Testis (tissue), 2 donors: ENCODE results near the gene FIZ1.

Experiments used
- POLR2A ChIP-seq: fragments of 450-650 bp; IDR thresholded peaks from one replicate; pipeline ENCODE4 v1.6.1; 2017; ENCODE audit warnings: antibody characterized with exemption, mild to moderate bottlenecking, moderate library complexity
- TF ChIP-seq, protein P1 (sequence below), 3 experiments: fragments of 450-650 bp in 2 of 3; fragments of 200-600 bp in 1 of 3; sonication (generic) in 1 of 3; IDR thresholded peaks; one replicate each; pipeline ENCODE4 v1.5.1; 2016 to 2019; ENCODE audit warnings: antibody characterized with exemption in 3 of 3, mild to moderate bottlenecking in 2 of 3, moderate library complexity in 1 of 3

DNA sequence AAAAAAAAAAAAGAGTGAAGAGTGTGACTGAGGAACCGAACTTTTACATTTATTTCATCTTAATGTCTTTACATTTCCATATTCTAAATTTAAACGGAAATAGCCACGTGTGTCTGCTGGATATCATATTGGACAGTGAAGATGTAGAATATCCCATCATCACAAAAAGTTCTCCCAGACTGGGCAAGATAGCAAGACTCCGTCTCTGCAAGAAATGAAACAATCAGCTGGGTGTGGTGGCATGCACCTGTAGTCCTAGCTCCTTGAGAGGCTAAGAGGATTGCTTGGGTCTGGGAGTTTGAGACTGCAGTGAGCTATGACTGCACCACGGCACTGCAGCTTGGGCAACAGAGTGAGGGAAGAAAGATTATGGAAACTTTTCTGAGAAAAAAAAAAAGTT lies 22.6 kb downstream of the FIZ1 start:
- TF ChIP-seq, protein P1, sequence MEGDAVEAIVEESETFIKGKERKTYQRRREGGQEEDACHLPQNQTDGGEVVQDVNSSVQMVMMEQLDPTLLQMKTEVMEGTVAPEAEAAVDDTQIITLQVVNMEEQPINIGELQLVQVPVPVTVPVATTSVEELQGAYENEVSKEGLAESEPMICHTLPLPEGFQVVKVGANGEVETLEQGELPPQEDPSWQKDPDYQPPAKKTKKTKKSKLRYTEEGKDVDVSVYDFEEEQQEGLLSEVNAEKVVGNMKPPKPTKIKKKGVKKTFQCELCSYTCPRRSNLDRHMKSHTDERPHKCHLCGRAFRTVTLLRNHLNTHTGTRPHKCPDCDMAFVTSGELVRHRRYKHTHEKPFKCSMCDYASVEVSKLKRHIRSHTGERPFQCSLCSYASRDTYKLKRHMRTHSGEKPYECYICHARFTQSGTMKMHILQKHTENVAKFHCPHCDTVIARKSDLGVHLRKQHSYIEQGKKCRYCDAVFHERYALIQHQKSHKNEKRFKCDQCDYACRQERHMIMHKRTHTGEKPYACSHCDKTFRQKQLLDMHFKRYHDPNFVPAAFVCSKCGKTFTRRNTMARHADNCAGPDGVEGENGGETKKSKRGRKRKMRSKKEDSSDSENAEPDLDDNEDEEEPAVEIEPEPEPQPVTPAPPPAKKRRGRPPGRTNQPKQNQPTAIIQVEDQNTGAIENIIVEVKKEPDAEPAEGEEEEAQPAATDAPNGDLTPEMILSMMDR (IDR thresholded peaks at IDR 0.05) = no peak
- no peak for TF ChIP-seq POLR2A
